Measurements from ENCODE around the gene MTFR1L.

MTFR1L gene

DNA sequence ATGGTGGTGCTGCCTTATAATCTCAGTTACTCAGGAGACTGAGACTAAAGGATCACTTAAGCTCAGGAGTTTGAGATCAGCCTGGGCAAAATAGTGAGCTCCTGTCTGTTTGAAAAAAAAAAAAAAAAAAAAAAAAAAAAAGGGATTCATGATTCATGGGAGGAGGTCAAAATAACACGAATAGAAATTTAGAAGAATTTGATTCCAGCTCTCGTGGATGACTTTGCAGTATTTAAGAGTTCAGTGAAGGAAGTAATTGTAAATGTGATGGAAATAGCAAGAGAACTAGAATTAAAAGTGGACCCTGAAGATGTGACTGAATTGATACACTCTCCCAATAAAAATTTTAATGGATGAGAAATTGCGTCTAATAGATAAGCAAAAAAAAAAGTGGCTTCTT is 23.7 kb downstream of the MTFR1L start:
- Histone ChIP-seq H3K9me3 (ENCODE audit: control insufficient read depth in 5 of 5, low read length in 5 of 5) (no peaks in the 10 kb centered on the region), H3K27me3 (ENCODE audit: control insufficient read depth in 5 of 5, insufficient read depth in 4 of 5, low read length in 5 of 5) (no peaks in the 10 kb centered on the region), H3K4me1 (ENCODE audit: control insufficient read depth in 5 of 5, insufficient read depth in 5 of 5, low read length in 5 of 5) (no peaks in the 10 kb centered on the region), H3K9ac (ENCODE audit: low read length in 5 of 5) (no peak overlapping the region), H3K4me3 (ENCODE audit: low read depth in 1 of 5, low read length in 5 of 5) (no peak overlapping the region), H3K36me3 (ENCODE audit: control insufficient read depth in 5 of 5, insufficient read depth in 5 of 5, low read length in 5 of 5) (no peaks in the 10 kb centered on the region), H3K27ac (ENCODE audit: low read depth, low read length) (no peak overlapping the region)

DNA sequence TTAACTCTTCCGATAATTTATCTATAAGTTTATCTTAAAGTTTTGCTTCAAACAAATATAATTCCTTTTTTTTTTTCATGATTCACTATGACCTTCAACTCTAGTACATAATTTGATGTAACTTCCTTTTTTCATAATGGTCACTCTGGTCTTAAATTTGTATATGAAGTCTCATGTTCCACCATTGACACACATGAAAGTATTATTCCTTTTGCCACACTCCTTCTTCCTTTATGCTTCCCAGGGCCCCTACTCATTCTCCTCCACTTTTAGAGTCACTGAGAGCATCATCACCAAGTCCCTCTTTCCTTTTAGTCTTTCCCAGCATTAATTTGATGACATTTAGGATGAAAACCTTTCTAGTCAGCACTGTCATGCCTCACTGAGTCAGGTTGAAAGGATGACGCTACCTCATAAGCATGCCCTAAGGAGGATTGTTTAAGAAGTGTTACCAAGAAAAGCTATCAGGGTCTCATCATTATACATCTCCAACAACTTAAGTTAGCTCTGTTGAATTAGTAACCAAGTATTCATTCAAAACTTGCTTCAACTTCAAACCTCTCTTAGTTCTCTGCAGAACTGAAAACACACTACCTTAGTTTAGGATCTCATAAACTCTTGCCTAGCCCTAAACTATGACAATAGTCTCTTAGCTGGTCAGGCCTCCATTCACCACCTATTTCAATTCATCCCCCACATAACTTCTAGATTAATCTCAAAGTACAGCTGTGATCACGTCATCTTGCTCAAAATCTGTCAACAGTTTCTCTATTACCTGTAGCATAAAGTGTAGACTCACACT is 25.0 kb downstream of the MTFR1L start:
- Histone ChIP-seq H3K4me1 (ENCODE audit: control insufficient read depth in 5 of 5, insufficient read depth in 5 of 5, low read length in 5 of 5) (no peaks in the 10 kb centered on the region), H3K27ac (ENCODE audit: low read depth, low read length) (no peak overlapping the region), H3K9ac (ENCODE audit: low read length in 5 of 5) (no peak overlapping the region), H3K27me3 (ENCODE audit: control insufficient read depth in 5 of 5, insufficient read depth in 4 of 5, low read length in 5 of 5) (no peaks in the 10 kb centered on the region), H3K9me3 (ENCODE audit: control insufficient read depth in 5 of 5, low read length in 5 of 5) (no peaks in the 10 kb centered on the region), H3K36me3 (ENCODE audit: control insufficient read depth in 5 of 5, insufficient read depth in 5 of 5, low read length in 5 of 5) (no peaks in the 10 kb centered on the region), H3K4me3 (ENCODE audit: low read depth in 1 of 5, low read length in 5 of 5) (no peak overlapping the region)

DNA sequence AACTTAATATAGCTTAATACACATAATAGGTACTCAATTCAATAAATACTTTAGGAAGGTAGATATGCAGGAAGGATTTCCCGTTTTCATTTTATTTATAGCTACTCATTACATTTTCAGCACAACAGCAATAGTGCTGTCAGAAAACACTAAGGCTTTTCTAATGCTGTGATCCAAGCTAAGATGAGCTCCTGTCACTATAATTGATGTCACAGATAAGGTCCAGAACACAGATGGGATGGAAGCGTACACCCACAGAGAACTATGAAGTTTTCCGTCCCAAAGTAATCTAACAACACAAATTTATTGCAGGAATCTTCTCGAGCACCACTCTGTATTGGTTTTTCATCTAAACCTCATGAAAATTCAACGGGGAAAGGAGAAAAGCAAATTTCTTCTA is 25.9 kb downstream of the MTFR1L start:
- Histone ChIP-seq H3K27me3 (ENCODE audit: control insufficient read depth in 5 of 5, insufficient read depth in 4 of 5, low read length in 5 of 5) (no peaks in the 10 kb centered on the region), H3K27ac (ENCODE audit: low read depth, low read length) (no peak overlapping the region), H3K4me3 (ENCODE audit: low read depth in 1 of 5, low read length in 5 of 5) (no peak overlapping the region), H3K4me1 (ENCODE audit: control insufficient read depth in 5 of 5, insufficient read depth in 5 of 5, low read length in 5 of 5) (no peaks in the 10 kb centered on the region), H3K9me3 (ENCODE audit: control insufficient read depth in 5 of 5, low read length in 5 of 5) (no peaks in the 10 kb centered on the region), H3K36me3 (ENCODE audit: control insufficient read depth in 5 of 5, insufficient read depth in 5 of 5, low read length in 5 of 5) (no peaks in the 10 kb centered on the region), H3K9ac (ENCODE audit: low read length in 5 of 5) (no peak overlapping the region)

DNA sequence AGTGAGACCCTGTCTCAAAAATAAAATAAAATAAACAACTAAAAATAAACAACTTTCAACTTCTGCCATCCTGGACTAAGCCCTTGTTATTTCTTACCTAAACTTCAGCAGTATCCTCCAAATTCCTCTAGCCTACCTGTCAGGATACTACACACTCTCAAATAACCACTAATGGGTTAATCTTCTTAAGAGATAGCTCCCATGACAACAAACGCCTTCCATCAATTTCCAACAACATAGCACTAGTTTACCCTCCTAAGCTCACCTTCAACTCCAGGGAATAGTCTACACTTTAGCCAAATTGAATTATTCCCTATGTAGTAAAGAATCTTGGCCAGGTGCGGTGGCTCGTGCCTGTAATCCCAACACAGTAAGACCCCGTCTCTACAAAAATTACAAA is 28.2 kb downstream of the MTFR1L start:
- Histone ChIP-seq H3K36me3 (ENCODE audit: control insufficient read depth in 5 of 5, insufficient read depth in 5 of 5, low read length in 5 of 5) (no peaks in the 10 kb centered on the region), H3K4me3 (ENCODE audit: low read depth in 1 of 5, low read length in 5 of 5) (no peak overlapping the region), H3K9ac (ENCODE audit: low read length in 5 of 5) (no peak overlapping the region), H3K27me3 (ENCODE audit: control insufficient read depth in 5 of 5, insufficient read depth in 4 of 5, low read length in 5 of 5) (no peaks in the 10 kb centered on the region), H3K4me1 (ENCODE audit: control insufficient read depth in 5 of 5, insufficient read depth in 5 of 5, low read length in 5 of 5) (no peaks in the 10 kb centered on the region), H3K27ac (ENCODE audit: low read depth, low read length) (no peak overlapping the region), H3K9me3 (ENCODE audit: control insufficient read depth in 5 of 5, low read length in 5 of 5) (no peaks in the 10 kb centered on the region)

DNA sequence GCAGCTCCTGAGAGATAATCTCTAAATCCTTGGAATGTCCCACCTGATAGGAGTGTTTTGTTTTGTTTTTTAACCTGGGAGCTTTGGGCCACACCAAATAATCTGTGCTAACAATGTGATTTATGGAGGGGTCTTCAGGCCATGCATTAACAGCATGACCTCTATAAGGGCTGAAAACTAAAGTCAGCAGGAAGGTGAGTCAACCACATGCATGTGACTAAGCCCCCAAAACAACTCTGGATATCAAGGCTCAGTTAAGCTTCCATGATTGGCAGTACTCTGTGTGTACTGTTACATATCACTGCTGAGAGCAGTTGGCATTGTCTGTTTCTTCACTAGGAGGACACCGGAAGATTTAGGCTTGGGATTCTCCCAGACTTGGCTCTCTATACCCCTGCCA is 28.8 kb downstream of the MTFR1L start:
- no peak overlapping the region for H3K4me3 ChIP-seq (ENCODE audit: low read depth in 1 of 5, low read length in 5 of 5)
- H3K9me3 ChIP-seq (ENCODE audit: control insufficient read depth in 5 of 5, low read length in 5 of 5) = no peaks in the 10 kb centered on the region
- H3K9ac ChIP-seq (ENCODE audit: low read length in 5 of 5) = no peak overlapping the region
- no peaks in the 10 kb centered on the region for H3K36me3 ChIP-seq (ENCODE audit: control insufficient read depth in 5 of 5, insufficient read depth in 5 of 5, low read length in 5 of 5)
- H3K4me1 ChIP-seq (ENCODE audit: control insufficient read depth in 5 of 5, insufficient read depth in 5 of 5, low read length in 5 of 5) = no peaks in the 10 kb centered on the region
- no peaks in the 10 kb centered on the region for H3K27me3 ChIP-seq (ENCODE audit: control insufficient read depth in 5 of 5, insufficient read depth in 4 of 5, low read length in 5 of 5)
- H3K27ac ChIP-seq (ENCODE audit: low read depth, low read length) = no peak overlapping the region

DNA sequence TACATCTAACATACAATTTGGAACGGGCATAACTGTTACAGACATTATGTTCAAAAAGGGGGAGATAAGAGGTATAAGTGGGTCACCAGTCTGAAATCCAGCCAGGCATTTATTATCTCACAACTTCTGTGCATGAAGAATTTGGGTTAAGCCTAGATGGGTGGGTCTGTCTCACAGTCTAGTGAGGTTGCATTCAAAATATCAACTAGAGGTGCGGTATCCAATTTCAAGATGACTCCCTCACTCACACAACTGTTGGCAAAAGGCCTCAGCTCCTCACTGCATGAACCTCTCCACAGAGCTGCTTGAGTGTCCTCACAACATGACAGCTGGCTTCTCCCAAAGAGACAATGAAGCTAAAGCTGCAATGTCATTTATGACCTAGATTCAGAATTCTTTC is 34.8 kb downstream of the MTFR1L start:
- Histone ChIP-seq H3K36me3 (ENCODE audit: control insufficient read depth in 5 of 5, insufficient read depth in 5 of 5, low read length in 5 of 5) (no peaks in the 10 kb centered on the region), H3K4me3 (ENCODE audit: low read depth in 1 of 5, low read length in 5 of 5) (no peak overlapping the region), H3K27ac (ENCODE audit: low read depth, low read length) (no peak overlapping the region), H3K4me1 (ENCODE audit: control insufficient read depth in 5 of 5, insufficient read depth in 5 of 5, low read length in 5 of 5) (peaks cover 0 to 9% (median 7%) of the 10 kb centered on the region in 5 donors), H3K9ac (ENCODE audit: low read length in 5 of 5) (no peak overlapping the region), H3K27me3 (ENCODE audit: control insufficient read depth in 5 of 5, insufficient read depth in 4 of 5, low read length in 5 of 5) (no peaks in the 10 kb centered on the region), H3K9me3 (ENCODE audit: control insufficient read depth in 5 of 5, low read length in 5 of 5) (no peaks in the 10 kb centered on the region)

DNA sequence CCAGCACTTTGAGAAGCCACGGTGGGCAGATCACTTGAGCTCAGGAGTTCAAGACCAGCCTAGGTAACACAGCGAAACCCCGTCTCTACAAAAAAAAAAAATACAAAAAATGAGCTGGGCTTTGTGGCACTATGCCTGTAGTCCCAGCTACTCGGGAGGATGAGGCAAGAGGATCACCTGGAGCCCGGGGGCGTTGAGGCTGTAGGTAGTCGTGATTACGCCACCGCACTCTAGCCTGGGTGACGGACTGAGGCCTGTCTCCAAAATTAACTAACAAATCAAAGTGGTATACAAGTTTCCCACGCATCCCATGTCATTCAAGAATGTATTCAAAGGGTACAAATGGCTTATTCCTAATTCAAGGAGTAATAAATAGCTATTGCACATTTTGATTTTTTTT is 37.1 kb downstream of the MTFR1L start:
- Histone ChIP-seq H3K36me3 (ENCODE audit: control insufficient read depth in 5 of 5, insufficient read depth in 5 of 5, low read length in 5 of 5) (no peaks in the 10 kb centered on the region), H3K9me3 (ENCODE audit: control insufficient read depth in 5 of 5, low read length in 5 of 5) (no peaks in the 10 kb centered on the region), H3K27ac (ENCODE audit: low read depth, low read length) (no peak overlapping the region), H3K4me1 (ENCODE audit: control insufficient read depth in 5 of 5, insufficient read depth in 5 of 5, low read length in 5 of 5) (peaks cover 0 to 27% (median 15%) of the 10 kb centered on the region in 5 donors), H3K27me3 (ENCODE audit: control insufficient read depth in 5 of 5, insufficient read depth in 4 of 5, low read length in 5 of 5) (no peaks in the 10 kb centered on the region), H3K4me3 (ENCODE audit: low read depth in 1 of 5, low read length in 5 of 5) (no peak overlapping the region), H3K9ac (ENCODE audit: low read length in 5 of 5) (no peak overlapping the region)

DNA sequence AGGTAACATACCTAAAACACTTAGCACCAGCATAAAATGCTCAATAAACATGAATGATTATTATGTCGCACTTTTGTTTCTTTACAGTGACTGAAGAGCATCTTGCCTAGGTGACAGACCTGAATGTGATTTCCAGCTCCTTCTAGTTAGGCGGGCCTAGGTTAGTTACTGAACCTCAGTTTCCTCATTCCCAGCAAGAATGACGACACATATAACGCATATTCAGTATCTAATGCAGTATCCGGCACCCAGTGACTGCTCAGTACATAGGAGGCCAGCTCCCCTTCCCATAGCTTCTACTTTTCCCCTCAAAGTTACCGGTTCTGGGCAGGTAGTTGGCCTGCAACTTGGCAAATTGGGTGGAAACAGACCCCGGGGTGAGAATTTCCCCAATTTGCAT is 38.7 kb downstream of the MTFR1L start:
- Histone ChIP-seq H3K4me3 (ENCODE audit: low read depth in 1 of 5, low read length in 5 of 5) (peak overlapping the region in 2 of 5 donors; percentile 63 to 73), H3K4me1 (ENCODE audit: control insufficient read depth in 5 of 5, insufficient read depth in 5 of 5, low read length in 5 of 5) (peaks cover 0 to 30% (median 15%) of the 10 kb centered on the region in 5 donors), H3K27ac (ENCODE audit: low read depth, low read length) (no peak overlapping the region), H3K9ac (ENCODE audit: low read length in 5 of 5) (peak overlapping the region in 2 of 5 donors; percentile 11 to 58), H3K9me3 (ENCODE audit: control insufficient read depth in 5 of 5, low read length in 5 of 5) (no peaks in the 10 kb centered on the region), H3K36me3 (ENCODE audit: control insufficient read depth in 5 of 5, insufficient read depth in 5 of 5, low read length in 5 of 5) (peaks cover 0 to 13% (median 9%) of the 10 kb centered on the region in 5 donors), H3K27me3 (ENCODE audit: control insufficient read depth in 5 of 5, insufficient read depth in 4 of 5, low read length in 5 of 5) (no peaks in the 10 kb centered on the region)

DNA sequence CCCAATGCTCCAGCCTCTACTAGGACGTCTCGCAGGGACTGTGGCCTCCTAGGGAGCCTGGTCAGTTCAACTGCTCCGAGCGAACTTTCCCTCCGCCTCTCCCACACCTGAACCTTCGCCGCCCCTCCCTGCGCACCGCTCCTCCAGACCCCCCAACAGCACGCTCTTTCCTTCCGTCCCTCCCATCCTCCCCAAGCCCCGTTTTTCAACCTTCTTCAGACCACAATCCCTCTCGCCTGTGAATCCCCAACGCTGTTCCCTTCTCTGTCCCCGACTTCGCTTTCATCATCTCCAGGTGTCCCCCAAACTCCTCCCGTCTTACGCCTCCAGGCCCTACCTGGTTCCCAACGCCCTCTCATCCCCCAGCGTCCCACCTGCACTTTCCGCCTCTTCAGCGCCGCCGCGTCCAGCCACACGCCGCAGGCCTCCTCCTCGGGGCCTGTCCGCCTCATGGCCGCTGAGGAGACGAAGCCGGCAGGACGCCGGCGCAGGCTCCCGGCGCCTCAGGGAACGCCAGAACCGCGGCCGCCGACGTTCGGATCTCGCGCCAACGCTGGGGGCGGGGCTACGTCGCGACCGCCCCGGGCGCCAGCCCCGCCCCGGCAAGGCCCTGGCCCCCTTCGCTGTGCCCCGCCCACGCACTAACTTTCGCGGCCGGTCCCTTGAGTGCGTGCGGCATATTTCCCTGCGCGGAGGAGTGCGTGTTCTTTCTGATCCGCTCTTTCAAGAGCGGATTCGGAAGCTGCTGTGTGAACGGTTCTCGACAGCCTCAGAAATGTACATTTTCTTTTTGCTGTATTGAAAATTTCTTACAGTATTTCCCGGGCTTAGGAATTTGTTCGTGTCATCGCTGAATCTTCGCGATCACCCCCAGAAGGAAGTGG is 39.4 kb downstream of the MTFR1L start, which contains the start of gene AUNIP:
Gene AUNIP (minus strand): TSS at position 552 of the 884 bp plus-strand sequence. CDS start 100 bp downstream, at position 452.
- peaks cover 0 to 30% (median 15%) of the 10 kb centered on the region in 5 donors for H3K4me1 ChIP-seq (ENCODE audit: control insufficient read depth in 5 of 5, insufficient read depth in 5 of 5, low read length in 5 of 5)
- peak within 1 kb of the TSS; percentile 63 to 81 (median 73) for H3K4me3 ChIP-seq (ENCODE audit: low read depth in 1 of 5, low read length in 5 of 5)
- H3K9me3 ChIP-seq (ENCODE audit: control insufficient read depth in 5 of 5, low read length in 5 of 5) = no peaks in the 10 kb centered on the region
- H3K27ac ChIP-seq (ENCODE audit: low read depth, low read length) = peak within 1 kb of the TSS; percentile 66
- H3K9ac ChIP-seq (ENCODE audit: low read length in 5 of 5) = peak within 1 kb of the TSS; percentile 63 to 82 (median 70)
- H3K36me3 ChIP-seq (ENCODE audit: control insufficient read depth in 5 of 5, insufficient read depth in 5 of 5, low read length in 5 of 5) = peaks cover 0 to 15% (median 9%) of the 10 kb centered on the region in 5 donors
- H3K27me3 ChIP-seq (ENCODE audit: control insufficient read depth in 5 of 5, insufficient read depth in 4 of 5, low read length in 5 of 5) = no peaks in the 10 kb centered on the region

All from subcutaneous abdominal adipose tissue (tissue), 5 donors.